MCF 10A (cell line): Measurements from ENCODE around the gene MARK3. TPM values are rescaled to one million over a fixed set of nuclear protein-coding genes. Genes with fewer than 3 reads are reported as not detected.

ENCODE experiments used
- BruUV-seq: library from RNA; stranded (reverse); fragments of 400-500 nt; replicated peaks from 2 replicates; lab custom pipeline; 2021; lab: Mats Ljungman, UMichigan
- CTCF ChIA-PET: fragments of 300-600 bp; sonication (Branson Sonifier 250); formaldehyde crosslinking; extraction: SDS; loops from one replicate; lab custom pipeline; 2021; ENCODE audit warnings: antibody characterized with exemption, inconsistent platforms; lab: Yijun Ruan, JAX
- POLR2A ChIA-PET: fragments of 300-600, 350-650 bp; sonication (Branson Sonifier 250); formaldehyde crosslinking; extraction: SDS; loops from one replicate; lab custom pipeline; 2020; ENCODE audit warnings: antibody characterized with exemption, inconsistent platforms; lab: Yijun Ruan, JAX
- DNase-seq: peaks from one replicate; pipeline ENCODE4 v3.0.0-alpha.2; 2018; ENCODE audit not compliant: unreplicated experiment
- H3K27ac Mint-ChIP-seq: one replicate; pipeline ENCODE4 v1.8.0; 2022; ENCODE audit warnings: mild to moderate bottlenecking, low read depth, mixed read lengths; ENCODE audit not compliant: unreplicated experiment
- H3K27me3 Mint-ChIP-seq: one replicate; pipeline ENCODE4 v1.8.0; 2022; ENCODE audit warnings: mixed read lengths; ENCODE audit not compliant: insufficient read depth, unreplicated experiment
- H3K36me3 Mint-ChIP-seq: one replicate; pipeline ENCODE4 v1.8.0; 2022; ENCODE audit warnings: mild to moderate bottlenecking, moderate library complexity, mixed read lengths; ENCODE audit not compliant: insufficient read depth, unreplicated experiment
- H3K4me1 Mint-ChIP-seq: one replicate; pipeline ENCODE4 v1.8.0; 2022; ENCODE audit warnings: mixed read lengths; ENCODE audit not compliant: insufficient read depth, unreplicated experiment
- H3K4me3 Mint-ChIP-seq: one replicate; pipeline ENCODE4 v1.8.0; 2022; ENCODE audit warnings: mild to moderate bottlenecking, moderate library complexity, mixed read lengths; ENCODE audit not compliant: unreplicated experiment
- H3K9me3 Mint-ChIP-seq: one replicate; pipeline ENCODE4 v1.8.0; 2022; ENCODE audit warnings: mixed read lengths; ENCODE audit not compliant: unreplicated experiment
- intact Hi-C: fragments of 100-400 bp; cut with micrococcal nuclease; formaldehyde crosslinking; loops from 2 replicates; pipeline ENCODE4 v1.14.1; 2022
- total RNA-seq: library from RNA; stranded (reverse); gene quantifications from 2 replicates; pipeline ENCODE4 v1.2.3, GENCODE V29; 2022
- TF ChIP-seq, protein P1 (sequence below): fragments of 200-600 bp; IDR thresholded peaks from one replicate; pipeline ENCODE4 v1.8.0; 2022; ENCODE audit warnings: antibody characterized with exemption, mild to moderate bottlenecking; ENCODE audit not compliant: unreplicated experiment

Gene MARK3
- total RNA-seq, 1 experiment from 2014 or later = 130 TPM

DNA sequence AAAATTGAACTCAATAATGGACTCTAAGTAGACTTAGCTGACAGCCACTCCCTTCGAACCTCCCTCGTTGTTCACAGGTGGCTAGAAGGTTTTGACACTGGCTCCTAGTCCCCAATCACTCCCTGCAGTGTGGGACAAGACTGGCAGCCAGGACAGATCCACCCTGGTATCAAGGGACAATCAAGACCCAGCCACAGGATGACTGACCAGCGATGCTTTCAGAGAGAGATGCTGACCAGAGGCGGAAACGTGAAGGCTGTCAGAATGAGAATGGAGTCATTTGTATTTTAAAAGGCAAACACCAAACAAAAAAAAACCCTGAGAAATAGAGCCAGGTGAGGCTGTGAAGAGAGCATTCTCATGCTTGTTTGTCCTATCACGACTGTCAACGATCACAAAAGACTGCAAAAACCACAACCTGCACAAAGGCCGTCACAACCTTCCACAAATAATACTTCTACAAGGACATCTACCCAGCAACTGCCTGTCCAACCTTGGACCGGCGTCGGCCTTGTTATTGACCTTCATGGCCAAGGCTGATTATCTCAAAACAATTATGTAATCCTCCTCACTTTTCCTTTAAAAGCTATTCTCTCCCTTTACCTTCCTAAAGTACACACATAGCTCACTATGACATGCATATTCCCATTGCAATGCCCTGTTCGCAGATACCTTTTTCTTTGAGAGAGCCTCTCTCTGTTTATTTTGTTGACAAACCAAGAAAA, 38.0 kb upstream of the MARK3 start:
- TF ChIP-seq, protein P1, sequence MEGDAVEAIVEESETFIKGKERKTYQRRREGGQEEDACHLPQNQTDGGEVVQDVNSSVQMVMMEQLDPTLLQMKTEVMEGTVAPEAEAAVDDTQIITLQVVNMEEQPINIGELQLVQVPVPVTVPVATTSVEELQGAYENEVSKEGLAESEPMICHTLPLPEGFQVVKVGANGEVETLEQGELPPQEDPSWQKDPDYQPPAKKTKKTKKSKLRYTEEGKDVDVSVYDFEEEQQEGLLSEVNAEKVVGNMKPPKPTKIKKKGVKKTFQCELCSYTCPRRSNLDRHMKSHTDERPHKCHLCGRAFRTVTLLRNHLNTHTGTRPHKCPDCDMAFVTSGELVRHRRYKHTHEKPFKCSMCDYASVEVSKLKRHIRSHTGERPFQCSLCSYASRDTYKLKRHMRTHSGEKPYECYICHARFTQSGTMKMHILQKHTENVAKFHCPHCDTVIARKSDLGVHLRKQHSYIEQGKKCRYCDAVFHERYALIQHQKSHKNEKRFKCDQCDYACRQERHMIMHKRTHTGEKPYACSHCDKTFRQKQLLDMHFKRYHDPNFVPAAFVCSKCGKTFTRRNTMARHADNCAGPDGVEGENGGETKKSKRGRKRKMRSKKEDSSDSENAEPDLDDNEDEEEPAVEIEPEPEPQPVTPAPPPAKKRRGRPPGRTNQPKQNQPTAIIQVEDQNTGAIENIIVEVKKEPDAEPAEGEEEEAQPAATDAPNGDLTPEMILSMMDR = no peak
- ChIA-PET POLR2A (interaction anchor here (0.7 to 6.2 kb wide), 11 partner anchors 9 to 72 kb away, joined by 3 to 35 read pairs (median 3); partner anchors contain the start of gene EIF5), CTCF (no interaction called here)
- H3K9me3 Mint-ChIP-seq = peaks cover 2% of the 10 kb centered on the region
- peaks cover 32% of the 10 kb centered on the region for H3K36me3 Mint-ChIP-seq
- H3K4me1 Mint-ChIP-seq = no peaks in the 10 kb centered on the region
- H3K4me3 Mint-ChIP-seq = no peak overlapping the region
- H3K27me3 Mint-ChIP-seq = no peaks in the 10 kb centered on the region
- DNase-seq = no peak
- no TSS peak for BruUV-seq
- intact Hi-C loops = no loop called here
- no peak overlapping the region for H3K27ac Mint-ChIP-seq

DNA sequence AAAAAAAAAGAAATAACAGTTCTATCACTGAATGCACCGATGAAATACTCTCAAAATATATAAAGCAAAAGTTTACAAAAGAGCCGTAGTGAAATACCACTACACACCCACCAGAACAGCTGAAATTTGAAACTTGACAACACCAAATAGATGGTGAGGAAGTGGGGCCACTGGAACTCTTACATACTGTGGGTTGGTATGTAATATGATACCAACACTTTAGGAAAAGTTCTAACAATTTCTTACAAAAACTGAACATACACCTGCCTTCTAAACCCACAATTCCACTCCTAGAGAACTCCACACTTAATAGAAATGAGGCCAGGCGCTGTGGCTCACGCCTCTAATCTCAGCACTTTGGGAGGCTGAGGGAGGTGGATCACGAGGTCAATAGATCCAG, 37.1 kb upstream of the MARK3 start:
- DNase-seq = no peak
- no TSS peak for BruUV-seq
- Mint-ChIP-seq H3K9me3 (peaks cover 7% of the 10 kb centered on the region), H3K4me1 (no peaks in the 10 kb centered on the region), H3K27ac (no peak overlapping the region), H3K36me3 (peaks cover 23% of the 10 kb centered on the region), H3K27me3 (no peaks in the 10 kb centered on the region), H3K4me3 (no peak overlapping the region)
- POLR2A ChIA-PET = interaction anchor here (0.7 to 6.2 kb wide), 7 partner anchors 10 to 55 kb away, joined by 3 to 35 read pairs (median 3); partner anchors contain the start of gene EIF5
- intact Hi-C loops = no loop called here
- TF ChIP-seq, protein P1 = no peak
- CTCF ChIA-PET = interaction anchor here (0.7 to 1.9 kb wide), 2 partner anchors 24 to 42 kb away, joined by 3 to 5 read pairs; no protein-coding TSS in a partner anchor

DNA sequence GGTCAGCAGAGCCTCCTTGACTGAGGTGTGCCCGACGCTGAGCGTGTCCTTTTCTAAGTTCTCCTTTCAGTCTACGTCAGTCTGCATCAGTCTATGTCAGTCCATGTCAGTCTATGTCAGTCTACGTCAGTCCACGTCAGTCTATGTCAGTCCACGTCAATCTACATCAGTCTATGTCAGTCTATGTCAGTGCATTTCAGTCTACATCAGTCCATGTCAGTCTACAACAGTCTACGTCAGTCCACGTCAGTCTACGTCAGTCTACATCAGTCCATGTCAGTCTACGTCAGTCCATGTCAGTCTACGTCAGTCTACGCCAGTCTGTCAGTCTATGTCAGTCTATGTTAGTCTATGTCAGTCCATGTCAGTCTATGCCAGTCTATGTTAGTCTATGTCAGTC, 35.2 kb upstream of the MARK3 start:
- TF ChIP-seq, protein P1 = no peak
- Mint-ChIP-seq H3K36me3 (peaks cover 4% of the 10 kb centered on the region), H3K4me3 (no peak overlapping the region), H3K27ac (no peak overlapping the region), H3K27me3 (no peaks in the 10 kb centered on the region), H3K9me3 (peaks cover 7% of the 10 kb centered on the region), H3K4me1 (no peaks in the 10 kb centered on the region)
- ChIA-PET POLR2A (no interaction called here), CTCF (interaction anchor here (0.6 to 1.9 kb wide), 3 partner anchors 40 to 574 kb away, joined by 3 to 5 read pairs (median 3); no protein-coding TSS in a partner anchor)
- intact Hi-C loops = no loop called here
- DNase-seq = no peak
- BruUV-seq = no TSS peak

DNA sequence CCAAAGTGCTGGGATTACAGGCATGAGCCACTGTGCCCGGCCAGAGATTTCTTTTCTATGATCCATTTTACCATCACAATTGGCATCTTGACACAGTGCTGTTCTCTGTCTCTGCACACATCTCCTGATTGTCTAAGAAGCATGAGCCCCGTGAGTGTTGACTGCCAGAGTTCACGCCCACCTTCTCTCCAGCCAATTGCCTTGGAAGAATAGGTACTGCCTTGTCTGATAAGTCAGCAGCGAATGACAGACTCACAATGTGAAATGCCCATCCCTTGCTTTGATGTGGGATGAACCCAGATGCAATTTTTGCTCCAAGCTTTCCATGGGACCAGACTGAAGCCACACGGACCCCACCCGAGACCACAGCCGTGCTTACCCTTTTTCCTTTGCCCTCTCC, 31.9 kb upstream of the MARK3 start:
- no peak for DNase-seq
- Mint-ChIP-seq H3K9me3 (peaks cover 7% of the 10 kb centered on the region), H3K27ac (no peak overlapping the region), H3K4me3 (no peak overlapping the region), H3K36me3 (no peaks in the 10 kb centered on the region), H3K4me1 (peaks cover 6% of the 10 kb centered on the region), H3K27me3 (no peaks in the 10 kb centered on the region)
- intact Hi-C loops = no loop called here
- ChIA-PET POLR2A (interaction anchor here (1.8 kb wide), 1 partner anchor 10 kb away, joined by 6 read pairs; no protein-coding TSS in a partner anchor), CTCF (interaction anchor here (0.9 to 1.5 kb wide), 3 partner anchors 10 to 27 kb away, joined by 3 to 6 read pairs (median 4); no protein-coding TSS in a partner anchor)
- no TSS peak for BruUV-seq
- TF ChIP-seq, protein P1 = no peak
